Heart left ventricle (tissue), 16 donors: ENCODE results near the gene ERMARD. TPM values are rescaled to one million over a fixed set of nuclear protein-coding genes. Genes with fewer than 3 reads are reported as not detected.
"Not testable (repeated sequence)": the region's sequence is repeated elsewhere in the genome, so short reads cannot be mapped to it uniquely, and the experiment has no call there.

Experiments
- ATAC-seq, 4 donors: fragments of 200-7000 bp; cut with Tn5 transposase; one replicate each; pipeline ENCODE4 v1.9.1; 2020 to 2022; ENCODE audit warnings: moderate library complexity in 4 of 4, mild to moderate bottlenecking in 3 of 4, moderate number of reproducible peaks in 1 of 4
- DNase-seq, 5 donors: peaks; one replicate each; pipeline ENCODE4 v3.0.0-alpha.2; 2020
- H3K27ac ChIP-seq, 12 donors: fragments of 200-600 bp; sonication (generic) in 4 of 12; one replicate each; pipeline versions ENCODE4 v1.5.0 to v1.8.0; 2016 to 2022; ENCODE audit warnings: mild to moderate bottlenecking in 2 of 12
- H3K27me3 ChIP-seq, 9 donors: fragments of 200-600 bp; sonication (generic) in 2 of 9; one replicate each; pipeline versions ENCODE4 v1.5.1 to v1.8.0; 2016 to 2022; ENCODE audit warnings: mild to moderate bottlenecking in 3 of 9
- H3K36me3 ChIP-seq, 9 donors: fragments of 200-600 bp; sonication (generic) in 2 of 9; one replicate each; pipeline versions ENCODE4 v1.5.0 to v1.8.0; 2018 to 2022; ENCODE audit warnings: mild to moderate bottlenecking in 2 of 9
- H3K4me1 ChIP-seq, 12 donors: fragments of 200-600 bp; sonication (generic) in 4 of 12; one replicate each; pipeline versions ENCODE4 v1.5.0 to v1.8.0; 2016 to 2022; ENCODE audit warnings: mild to moderate bottlenecking in 3 of 12
- H3K4me3 ChIP-seq, 12 donors: fragments of 200-600 bp; sonication (generic) in 4 of 12; one replicate each; pipeline versions ENCODE4 v1.5.0 to v1.8.0; 2017 to 2022; ENCODE audit warnings: mild to moderate bottlenecking in 9 of 12, moderate library complexity in 4 of 12
- H3K9me3 ChIP-seq, 12 donors: fragments of 200-600 bp; sonication (generic) in 4 of 12; one replicate each; pipeline versions ENCODE4 v1.5.0 to v1.8.0; 2016 to 2022; ENCODE audit warnings: mild to moderate bottlenecking in 1 of 12
- POLR2A ChIP-seq, 2 donors: fragments of 450-650 bp; IDR thresholded peaks; one replicate each; pipeline ENCODE4 v1.6.1; 2017; ENCODE audit warnings: antibody characterized with exemption in 2 of 2, mild to moderate bottlenecking in 2 of 2, moderate library complexity in 2 of 2
- WGBS, 4 donors: extraction: QIAGEN DNeasy Blood & Tissue Kit in 2 of 4; methylation state at CpG; one replicate each; pipeline versions ENCODE4 v1.1.5 to v1.1.7; 2013 to 2018; 5-methylcytosine and 5-hydroxymethylcytosine counted together
- intact Hi-C, 10 donors: fragments of 100-400 bp; cut with DNase I; formaldehyde crosslinking; loops; one replicate each; pipeline versions ENCODE4 v1.11.1 to v1.14.2; 2022
- polyA plus RNA-seq, 2 donors: library from polyadenylated mRNA; stranded (reverse); fragments of 200-250 nt; gene quantifications; one replicate each; pipeline ENCODE4 v1.2.3, GENCODE V29; 2013
- total RNA-seq, 9 donors: library from RNA; depleted of rRNA in 2 of 9; stranded (reverse); fragments of >200 nt in 2 of 9; fragmentation: NEBNext Ultra II Directional in 3 of 9; extraction: Animal tissue kit (Norgen Biotek cat#: 25700) in 3 of 9; gene quantifications; one replicate each; pipeline versions ENCODE4 v1.1.0 to v1.2.4, GENCODE V29; 2016 to 2023
- TF ChIP-seq, protein P1 (sequence below), 12 donors: fragments of 200-600 bp; sonication (generic) in 4 of 12; IDR thresholded peaks; one replicate each; pipeline versions ENCODE4 v1.5.0 to v1.8.0; 2018 to 2022; ENCODE audit warnings: antibody characterized with exemption in 12 of 12, mild to moderate bottlenecking in 5 of 12
- donor health status: ischemic (EF 13 %, LVEDD 7.1; RV severe dilation, severe dysfunction).
- donor health status: healthy with polysubstance abuse.
- donor health status: DM: no; HTN: yes; CAD: no.
- donor health status: DM: no; HTN: no; CAD: no.
- donor health status: ischemic (EF 25% LVEDD 6.9; RV normal size, moderate dysfunction).
- donor health status: ischemic (EF 25% LVEDD 5.7; RV mildly dilated, moderate dysfunction).
- donor health status: healthy.
- donor health status: DM: yes; HTN: yes; CAD: no.
- donor health status: ischemic (EF 35%, LVEDD 5.7; RV mildly dilated, moderate dysfunction).
- donor health status: nonischemic (EF 11% LVEDD 7.7; RV severe dilation, severe dysfunction).
- donor health status: DM: yes; HTN: yes; CAD: no.
- donor health status: PGD.
- donor health status: ischemic (EF 29% LVEDD 5.4; RV normal size, mild dysfunction).
- donor health status: nonischemic (EF 23%, LVEDD 6.1; RV moderate dilation, normal function).

ERMARD gene
- total and polyA plus RNA-seq, 11 donors, result 6.4 to 19.5 (median 8.8) TPM

DNA sequence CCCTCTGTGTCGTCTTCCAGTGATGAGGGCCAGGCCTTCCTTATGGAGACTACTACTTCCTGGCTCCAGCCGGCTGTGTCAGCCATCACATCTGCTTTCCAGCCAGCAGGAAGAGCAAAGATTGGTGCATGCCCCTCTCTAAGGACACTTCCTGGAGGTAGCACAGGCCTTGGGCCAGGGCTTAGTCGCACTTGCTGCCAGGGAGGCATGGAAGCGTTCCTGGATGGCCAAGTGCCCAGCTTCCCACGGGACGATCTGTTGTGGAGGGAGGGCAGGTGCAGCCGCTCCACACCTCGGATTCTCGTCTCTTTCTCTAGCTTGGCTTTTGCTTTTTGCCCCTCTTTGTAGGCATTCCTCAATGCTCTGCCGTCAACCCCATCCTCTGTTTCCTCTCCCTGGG, 11.9 kb downstream of the ERMARD start:
- ATAC-seq, result peak; percentile 32 to 70 (median 62)
- no peaks in the 10 kb centered on the region for H3K9me3 ChIP-seq

DNA sequence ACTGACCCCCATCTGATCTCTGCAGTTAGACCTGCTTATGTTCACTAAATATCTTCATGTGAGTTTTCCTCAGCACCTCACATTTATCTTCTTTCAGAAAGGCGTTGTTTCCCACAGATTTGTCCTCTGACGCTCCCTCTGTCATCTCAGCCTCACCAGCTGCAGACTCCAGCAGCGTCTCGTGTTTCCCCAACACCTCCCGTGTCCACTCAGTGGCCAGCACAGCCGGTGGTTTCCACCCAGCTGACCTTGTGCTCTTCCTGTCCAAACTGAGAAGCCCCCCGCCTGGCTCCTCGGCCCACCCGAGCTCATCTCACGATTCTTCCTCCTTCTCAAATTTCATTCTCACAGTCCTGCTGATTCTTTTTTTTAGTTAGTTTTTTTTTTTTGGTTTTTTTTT, 12.5 kb downstream of the ERMARD start:
- intact Hi-C loops, result no loop called here
- WGBS, 4 donors, result 75 to 85% (median 80%) methylated on average over 10 of the region's 10 CpGs
- H3K9me3 ChIP-seq, result no peaks in the 10 kb centered on the region
- ATAC-seq (no peak), DNase-seq (no peak)
- no peak overlapping the region for H3K27ac ChIP-seq
- no peaks in the 10 kb centered on the region for H3K27me3 ChIP-seq
- no peak for TF ChIP-seq POLR2A (IDR thresholded peaks at IDR 0.05)
- TF ChIP-seq, protein P1, sequence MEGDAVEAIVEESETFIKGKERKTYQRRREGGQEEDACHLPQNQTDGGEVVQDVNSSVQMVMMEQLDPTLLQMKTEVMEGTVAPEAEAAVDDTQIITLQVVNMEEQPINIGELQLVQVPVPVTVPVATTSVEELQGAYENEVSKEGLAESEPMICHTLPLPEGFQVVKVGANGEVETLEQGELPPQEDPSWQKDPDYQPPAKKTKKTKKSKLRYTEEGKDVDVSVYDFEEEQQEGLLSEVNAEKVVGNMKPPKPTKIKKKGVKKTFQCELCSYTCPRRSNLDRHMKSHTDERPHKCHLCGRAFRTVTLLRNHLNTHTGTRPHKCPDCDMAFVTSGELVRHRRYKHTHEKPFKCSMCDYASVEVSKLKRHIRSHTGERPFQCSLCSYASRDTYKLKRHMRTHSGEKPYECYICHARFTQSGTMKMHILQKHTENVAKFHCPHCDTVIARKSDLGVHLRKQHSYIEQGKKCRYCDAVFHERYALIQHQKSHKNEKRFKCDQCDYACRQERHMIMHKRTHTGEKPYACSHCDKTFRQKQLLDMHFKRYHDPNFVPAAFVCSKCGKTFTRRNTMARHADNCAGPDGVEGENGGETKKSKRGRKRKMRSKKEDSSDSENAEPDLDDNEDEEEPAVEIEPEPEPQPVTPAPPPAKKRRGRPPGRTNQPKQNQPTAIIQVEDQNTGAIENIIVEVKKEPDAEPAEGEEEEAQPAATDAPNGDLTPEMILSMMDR (IDR thresholded peaks at IDR 0.05), result no peak
- peaks cover 3 to 100% (median 92%) of the 10 kb centered on the region in 9 donors for H3K36me3 ChIP-seq
- no peaks in the 10 kb centered on the region for H3K4me1 ChIP-seq
- no peak overlapping the region for H3K4me3 ChIP-seq

More for the DNA sequence above, 11.9 kb downstream of the ERMARD start:
- Histone ChIP-seq H3K27ac (no peak overlapping the region), H3K27me3 (no peaks in the 10 kb centered on the region), H3K36me3 (peaks cover 3 to 100% (median 92%) of the 10 kb centered on the region in 9 donors), H3K4me3 (no peak overlapping the region), H3K4me1 (no peaks in the 10 kb centered on the region)
- WGBS, 4 donors, result 54 to 69% (median 66%) methylated on average over 8 to 10 of the region's 10 CpGs
- intact Hi-C loops, result no loop called here
- no peak for TF ChIP-seq POLR2A (IDR thresholded peaks at IDR 0.05)
- TF ChIP-seq, protein P1 (IDR thresholded peaks at IDR 0.05), result no peak
- peak in 1 of 5 donors; percentile 43 for DNase-seq

DNA sequence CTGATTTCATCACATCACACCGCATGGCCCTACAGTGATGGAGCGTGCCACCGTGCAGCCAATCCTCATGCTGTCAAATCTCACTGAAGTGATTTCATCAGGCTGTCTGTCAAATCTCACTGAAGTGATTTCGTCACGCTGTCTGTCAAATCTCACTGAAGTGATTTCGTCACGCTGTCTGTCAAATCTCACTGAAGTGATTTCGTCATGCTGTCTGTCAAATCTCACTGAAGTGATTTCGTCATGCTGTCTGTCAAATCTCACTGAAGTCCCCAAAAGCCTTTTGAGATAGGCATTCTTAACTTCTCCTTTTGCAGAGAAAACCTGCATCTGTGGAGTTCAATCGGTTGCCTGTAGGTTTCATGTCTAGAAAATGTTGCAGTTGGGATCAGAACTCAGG, 14.4 kb downstream of the ERMARD start:
- ATAC-seq, H3K4me1 ChIP-seq, intact Hi-C loops, H3K27me3 ChIP-seq, H3K4me3 ChIP-seq, DNase-seq, H3K27ac ChIP-seq, H3K9me3 ChIP-seq: not testable (repeated sequence)
- WGBS, 4 donors, result 88 to 93% (median 92%) methylated on average over 5 to 10 of the region's 10 CpGs
- H3K36me3 ChIP-seq, result peaks cover 3 to 100% (median 82%) of the 10 kb centered on the region in 9 donors

DNA sequence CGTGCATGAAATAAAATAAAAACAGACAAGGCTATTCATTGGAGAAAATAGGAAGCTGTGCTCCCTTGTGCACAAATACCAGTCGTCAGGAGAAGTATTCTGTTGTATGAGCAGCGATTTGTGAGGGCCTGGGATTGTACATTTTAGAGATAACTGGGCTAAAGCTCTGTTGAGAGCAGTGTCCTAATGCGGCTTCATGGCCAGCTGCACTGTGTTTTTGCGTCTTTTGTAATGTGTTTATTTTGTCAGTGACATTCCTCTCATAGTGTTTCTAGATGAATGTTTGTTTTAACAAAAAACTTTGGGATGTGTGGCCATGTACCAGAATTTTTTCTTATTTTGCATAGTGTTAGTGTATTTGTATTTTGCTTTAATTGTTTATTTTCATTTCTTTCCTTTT, 14.8 kb downstream of the ERMARD start:
- TF ChIP-seq, protein P1 (IDR thresholded peaks at IDR 0.05), result no peak
- no peak for TF ChIP-seq POLR2A (IDR thresholded peaks at IDR 0.05)
- intact Hi-C loops, result no loop called here
- Histone ChIP-seq H3K4me1 (no peaks in the 10 kb centered on the region), H3K27ac (no peak overlapping the region), H3K4me3 (no peak overlapping the region), H3K27me3 (no peaks in the 10 kb centered on the region), H3K36me3 (peaks cover 3 to 99% (median 78%) of the 10 kb centered on the region in 9 donors), H3K9me3 (no peaks in the 10 kb centered on the region)
- DNase-seq (no peak), ATAC-seq (no peak)
- 87 to 91% (median 91%) methylated on average over 5 of the region's 5 CpGs for whole genome bisulfite sequencing, 4 donors
